Left lobe of liver (tissue), 2 donors: Measurements from ENCODE around the gene PCDHB12. TPM values are rescaled to one million over a fixed set of nuclear protein-coding genes. Genes with fewer than 3 reads are reported as not detected.

ENCODE experiments used
- ATAC-seq: fragments of 200-7000 bp; cut with Tn5 transposase; one replicate; pipeline ENCODE4 v1.9.1; 2020; ENCODE audit warnings: mild to moderate bottlenecking, moderate library complexity
- DNase-seq: peaks from one replicate; pipeline ENCODE4 v3.0.0-alpha.2; 2020; ENCODE audit warnings: low spot score
- total RNA-seq: library from RNA; stranded (reverse); gene quantifications from one replicate; pipeline ENCODE4 v1.2.1, GENCODE V29; 2021
- donor health status: DM: no; HTN: no; CAD: no; lungs with moderate emphysema.
- donor health status: DM: no; HTN: yes; CAD: no.

The PCDHB12 gene
- total RNA-seq, 1 donor from 2014 or later: 0.28 TPM

DNA sequence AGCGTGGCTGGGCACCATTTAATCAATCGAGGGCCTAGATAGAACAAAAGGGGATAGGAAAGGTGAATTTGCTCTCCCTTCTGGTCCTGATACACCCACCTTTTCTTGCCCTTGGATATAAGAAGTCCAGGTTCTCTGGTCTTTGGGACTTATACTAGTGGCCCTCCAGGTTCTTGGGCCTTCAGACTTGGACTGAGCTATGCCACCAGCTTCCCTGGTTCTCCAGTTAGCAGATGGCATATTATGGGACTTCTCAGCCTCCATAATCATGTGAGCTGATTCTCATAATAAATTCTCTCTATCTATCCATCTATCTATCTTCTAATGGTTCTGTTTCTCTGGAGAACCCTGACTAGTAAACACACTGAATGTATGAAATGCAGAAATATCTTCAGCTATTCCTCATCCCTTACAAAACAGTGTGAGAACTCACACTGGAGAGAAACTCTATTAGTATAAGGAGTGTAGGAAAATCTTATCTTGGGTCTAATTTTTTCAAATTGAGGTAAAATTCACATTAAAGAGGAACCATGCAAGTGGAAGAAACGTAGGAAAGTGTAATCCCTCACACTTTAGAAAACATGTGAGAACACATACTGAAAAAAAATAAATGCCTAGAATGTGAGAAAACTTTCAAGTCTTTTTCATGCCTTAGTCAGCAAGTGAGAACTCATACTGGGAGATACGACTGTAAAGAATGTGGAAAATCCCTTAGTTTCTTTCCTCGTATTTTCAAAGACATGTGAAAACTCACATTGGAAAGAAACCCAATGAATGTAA is 52.1 kb downstream of the PCDHB12 start:
- DNase-seq (no peak), ATAC-seq (no peak)

DNA sequence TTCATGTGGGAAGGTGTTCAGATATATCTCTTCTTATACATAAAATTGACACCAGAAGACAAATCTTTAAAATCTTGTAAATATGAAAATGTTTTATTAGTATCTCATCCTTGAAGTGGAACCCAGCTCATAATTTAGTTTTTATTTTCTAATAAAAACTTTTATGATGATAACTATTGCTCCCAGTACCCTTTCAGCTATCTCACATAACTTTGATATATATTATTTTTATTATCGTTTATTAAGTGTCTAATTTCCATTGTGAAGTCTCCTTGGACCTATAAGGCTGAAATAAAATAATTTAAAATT is 52.7 kb downstream of the PCDHB12 start:
- DNase-seq: no peak
- ATAC-seq: no peak

Other genes starting within 250 kb of the PCDHB12 start
- 0.86 TPM for gene PCDHAC2, start 242.2 kb upstream of the PCDHB12 start, total RNA-seq
- not detected for gene PCDHB1, start 157.3 kb upstream of the PCDHB12 start, total RNA-seq
- 0.08 TPM for gene PCDHB2, start 114.1 kb upstream of the PCDHB12 start, total RNA-seq
- gene PCDHB3, start 108.2 kb upstream of the PCDHB12 start, total RNA-seq: 0.15 TPM
- 0.35 TPM for gene PCDHB4, start 86.9 kb upstream of the PCDHB12 start, total RNA-seq
- 0.33 TPM for gene PCDHB5, start 73.5 kb upstream of the PCDHB12 start, total RNA-seq
- gene PCDHB6, start 58.7 kb upstream of the PCDHB12 start, total RNA-seq: 0.10 TPM
- 0.25 TPM for gene PCDHB7, start 36.1 kb upstream of the PCDHB12 start, total RNA-seq
- not detected for gene PCDHB8, start 30.9 kb upstream of the PCDHB12 start, total RNA-seq
- 0.58 TPM for gene PCDHB16, start 26.3 kb upstream of the PCDHB12 start, total RNA-seq
- 0.05 TPM for gene PCDHB9, start 21.6 kb upstream of the PCDHB12 start, total RNA-seq
- 0.28 TPM for gene PCDHB10, start 16.4 kb upstream of the PCDHB12 start, total RNA-seq
- 0.20 TPM for gene PCDHB11, start 9.1 kb upstream of the PCDHB12 start, total RNA-seq
- gene PCDHB13, start 5.2 kb downstream of the PCDHB12 start, total RNA-seq: 0.65 TPM
- gene PCDHB14, start 14.6 kb downstream of the PCDHB12 start, total RNA-seq: 0.75 TPM
- gene PCDHB15, start 36.7 kb downstream of the PCDHB12 start, total RNA-seq: 0.38 TPM
- 0.25 TPM for gene SLC25A2, start 95.3 kb downstream of the PCDHB12 start, total RNA-seq
- 20.6 TPM for gene TAF7, start 112.1 kb downstream of the PCDHB12 start, total RNA-seq
- gene PCDHGA1, start 121.8 kb downstream of the PCDHB12 start, total RNA-seq: 0.10 TPM
- 1.1 TPM for gene PCDHGA2, start 130.0 kb downstream of the PCDHB12 start, total RNA-seq
- 0.60 TPM for gene PCDHGA3, start 135.1 kb downstream of the PCDHB12 start, total RNA-seq
- 0.63 TPM for gene PCDHGB1, start 141.4 kb downstream of the PCDHB12 start, total RNA-seq
- 0.53 TPM for gene PCDHGA4, start 146.3 kb downstream of the PCDHB12 start, total RNA-seq
- 0.81 TPM for gene PCDHGB2, start 151.3 kb downstream of the PCDHB12 start, total RNA-seq
- gene PCDHGA5, start 155.4 kb downstream of the PCDHB12 start, total RNA-seq: 0.35 TPM
- gene PCDHGB3, start 161.5 kb downstream of the PCDHB12 start, total RNA-seq: 0.83 TPM
- gene PCDHGA6, start 165.2 kb downstream of the PCDHB12 start, total RNA-seq: 0.68 TPM
- gene PCDHGA7, start 174.0 kb downstream of the PCDHB12 start, total RNA-seq: 0.33 TPM
- 2.2 TPM for gene PCDHGB4, start 179.0 kb downstream of the PCDHB12 start, total RNA-seq
- gene PCDHGA8, start 183.9 kb downstream of the PCDHB12 start, total RNA-seq: 0.35 TPM
- gene PCDHGB5, start 189.2 kb downstream of the PCDHB12 start, total RNA-seq: 4.2 TPM
- gene PCDHGA9, start 194.1 kb downstream of the PCDHB12 start, total RNA-seq: 0.65 TPM
- 2.3 TPM for gene PCDHGB6, start 199.3 kb downstream of the PCDHB12 start, total RNA-seq
- 2.2 TPM for gene PCDHGA10, start 204.3 kb downstream of the PCDHB12 start, total RNA-seq
- 2.0 TPM for gene PCDHGB7, start 209.0 kb downstream of the PCDHB12 start, total RNA-seq
- 0.68 TPM for gene PCDHGA11, start 212.3 kb downstream of the PCDHB12 start, total RNA-seq
- gene PCDHGA12, start 221.8 kb downstream of the PCDHB12 start, total RNA-seq: 1.0 TPM